GM12873 (cell line): Measurements from ENCODE around the gene DUSP1.

ENCODE experiments used
- TF ChIP-seq, protein P1 (sequence below): IDR thresholded peaks from 2 replicates; pipeline ENCODE4 v1.5.1; 2012; ENCODE audit warnings: low read depth, mild to moderate bottlenecking, moderate library complexity, low read length, control low read depth; ENCODE audit not compliant: insufficient read depth; ENCODE audit errors: missing control alignments

DUSP1 gene

DNA sequence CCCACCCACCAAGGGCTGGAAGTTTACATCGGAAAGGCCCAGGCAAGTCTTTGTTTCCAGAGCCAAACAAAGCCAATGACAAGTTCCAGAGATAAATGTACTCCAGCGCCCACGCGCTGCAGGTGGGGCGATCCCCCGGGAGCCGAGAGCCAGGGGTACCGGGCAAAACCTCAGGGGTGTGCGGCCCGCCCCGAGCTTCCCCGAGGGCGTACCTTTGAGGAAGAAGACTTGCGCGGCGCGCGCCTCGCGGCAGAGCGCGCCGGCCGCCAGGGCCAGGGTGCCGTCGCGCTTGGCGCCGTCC is 671 bp downstream of the DUSP1 start:
- TF ChIP-seq, protein P1, sequence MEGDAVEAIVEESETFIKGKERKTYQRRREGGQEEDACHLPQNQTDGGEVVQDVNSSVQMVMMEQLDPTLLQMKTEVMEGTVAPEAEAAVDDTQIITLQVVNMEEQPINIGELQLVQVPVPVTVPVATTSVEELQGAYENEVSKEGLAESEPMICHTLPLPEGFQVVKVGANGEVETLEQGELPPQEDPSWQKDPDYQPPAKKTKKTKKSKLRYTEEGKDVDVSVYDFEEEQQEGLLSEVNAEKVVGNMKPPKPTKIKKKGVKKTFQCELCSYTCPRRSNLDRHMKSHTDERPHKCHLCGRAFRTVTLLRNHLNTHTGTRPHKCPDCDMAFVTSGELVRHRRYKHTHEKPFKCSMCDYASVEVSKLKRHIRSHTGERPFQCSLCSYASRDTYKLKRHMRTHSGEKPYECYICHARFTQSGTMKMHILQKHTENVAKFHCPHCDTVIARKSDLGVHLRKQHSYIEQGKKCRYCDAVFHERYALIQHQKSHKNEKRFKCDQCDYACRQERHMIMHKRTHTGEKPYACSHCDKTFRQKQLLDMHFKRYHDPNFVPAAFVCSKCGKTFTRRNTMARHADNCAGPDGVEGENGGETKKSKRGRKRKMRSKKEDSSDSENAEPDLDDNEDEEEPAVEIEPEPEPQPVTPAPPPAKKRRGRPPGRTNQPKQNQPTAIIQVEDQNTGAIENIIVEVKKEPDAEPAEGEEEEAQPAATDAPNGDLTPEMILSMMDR: no peak

DNA sequence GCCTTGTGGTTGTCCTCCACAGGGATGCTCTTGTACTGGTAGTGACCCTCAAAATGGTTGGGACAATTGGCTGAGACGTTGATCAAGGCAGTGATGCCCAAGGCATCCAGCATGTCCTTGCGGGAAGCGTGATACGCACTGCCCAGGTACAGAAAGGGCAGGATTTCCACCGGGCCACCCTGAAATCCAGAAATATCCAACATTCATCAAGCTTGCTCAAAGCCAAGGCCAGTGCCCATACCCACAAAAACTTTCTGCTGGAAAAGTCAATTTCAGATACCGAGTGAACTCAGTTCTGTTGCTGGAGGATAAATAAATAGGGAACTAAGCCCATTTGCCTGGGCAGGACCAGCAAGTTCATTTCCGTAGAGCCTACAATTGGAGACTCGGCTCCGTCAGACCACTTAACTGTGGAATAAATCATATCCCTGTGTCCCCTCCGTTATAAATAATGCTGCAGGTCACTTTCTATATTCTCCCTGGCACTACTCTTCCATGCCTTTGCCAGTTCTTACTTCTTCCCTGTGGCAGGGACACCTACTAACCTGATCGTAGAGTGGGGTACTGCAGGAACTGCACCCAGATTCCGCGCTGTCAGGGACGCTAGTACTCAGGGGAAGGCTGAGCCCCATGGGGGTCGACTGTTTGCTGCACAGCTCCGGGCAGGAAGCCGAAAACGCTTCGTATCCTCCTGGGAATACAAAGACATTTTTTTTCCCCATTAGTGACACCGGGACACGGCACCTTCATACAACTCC is 1.2 kb downstream of the DUSP1 start:
- TF ChIP-seq, protein P1: no peak

DNA sequence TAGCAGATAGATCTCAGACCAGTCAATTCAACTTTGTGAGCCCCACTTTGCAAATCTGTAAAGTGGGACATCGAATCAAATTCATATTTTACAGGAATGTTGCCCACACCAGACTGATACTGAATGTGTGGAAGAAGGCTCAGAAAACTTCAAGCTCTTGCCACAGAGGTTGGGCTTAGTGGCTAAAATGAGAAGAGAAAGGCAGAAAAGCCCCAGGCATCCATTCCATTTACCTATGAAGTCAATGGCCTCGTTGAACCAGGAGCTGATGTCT is 1.7 kb downstream of the DUSP1 start:
- TF ChIP-seq, protein P1: no peak

DNA sequence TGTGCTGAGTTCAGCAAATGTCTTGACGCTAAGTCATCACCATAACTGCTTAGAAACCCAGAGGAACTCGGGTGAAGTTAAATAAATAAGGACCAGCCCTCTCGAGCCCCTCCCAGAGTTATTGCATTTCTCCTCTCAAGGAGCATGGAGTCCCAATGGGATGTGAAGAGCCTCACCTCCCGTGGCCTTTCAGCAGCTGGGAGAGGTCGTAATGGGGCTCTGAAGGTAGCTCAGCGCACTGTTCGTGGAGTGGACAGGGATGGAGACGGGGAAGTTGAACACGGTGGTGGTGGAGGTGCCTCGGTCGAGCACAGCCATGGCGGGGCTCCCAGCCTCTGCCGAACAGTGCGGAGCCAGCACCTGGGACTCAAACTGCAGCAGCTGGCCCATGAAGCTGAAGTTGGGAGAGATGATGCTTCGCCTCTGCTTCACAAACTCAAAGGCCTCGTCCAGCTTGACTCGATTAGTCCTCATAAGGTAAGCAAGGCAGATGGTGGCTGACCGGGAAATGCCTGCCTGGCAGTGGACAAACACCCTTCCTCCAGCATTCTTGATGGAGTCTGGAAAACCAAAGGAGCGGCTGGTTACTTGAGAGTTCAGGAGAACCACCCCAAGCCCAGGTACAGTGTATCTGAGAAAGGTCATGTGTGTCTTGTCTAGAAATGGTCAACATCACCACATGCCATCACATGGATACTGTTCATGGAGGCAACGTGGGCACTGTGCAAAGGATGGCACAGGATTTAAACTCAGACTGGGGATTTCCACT is 2.2 kb downstream of the DUSP1 start:
- TF ChIP-seq, protein P1: no peak

DNA sequence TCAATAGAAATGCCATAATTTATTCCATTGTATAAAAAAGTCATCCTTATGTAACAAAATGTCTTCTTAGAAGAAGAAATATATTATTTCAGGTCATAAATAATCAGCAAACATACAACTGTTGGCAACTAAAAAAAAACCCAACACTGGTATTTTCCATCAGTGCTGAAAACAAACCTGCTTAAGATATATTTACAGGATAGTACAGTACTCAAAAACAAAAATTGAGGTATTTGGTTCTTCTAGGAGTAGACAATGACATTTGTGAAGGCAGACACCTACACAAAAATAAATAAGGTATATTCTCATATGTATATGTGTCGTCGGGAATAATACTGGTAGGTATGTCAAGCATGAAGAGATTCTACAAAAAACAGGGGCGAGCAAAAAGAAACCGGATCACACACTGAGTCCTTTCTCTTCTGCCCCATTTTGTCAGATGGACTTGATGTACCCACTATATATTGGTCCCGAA is 2.9 kb downstream of the DUSP1 start:
- TF ChIP-seq, protein P1: no peak

DNA sequence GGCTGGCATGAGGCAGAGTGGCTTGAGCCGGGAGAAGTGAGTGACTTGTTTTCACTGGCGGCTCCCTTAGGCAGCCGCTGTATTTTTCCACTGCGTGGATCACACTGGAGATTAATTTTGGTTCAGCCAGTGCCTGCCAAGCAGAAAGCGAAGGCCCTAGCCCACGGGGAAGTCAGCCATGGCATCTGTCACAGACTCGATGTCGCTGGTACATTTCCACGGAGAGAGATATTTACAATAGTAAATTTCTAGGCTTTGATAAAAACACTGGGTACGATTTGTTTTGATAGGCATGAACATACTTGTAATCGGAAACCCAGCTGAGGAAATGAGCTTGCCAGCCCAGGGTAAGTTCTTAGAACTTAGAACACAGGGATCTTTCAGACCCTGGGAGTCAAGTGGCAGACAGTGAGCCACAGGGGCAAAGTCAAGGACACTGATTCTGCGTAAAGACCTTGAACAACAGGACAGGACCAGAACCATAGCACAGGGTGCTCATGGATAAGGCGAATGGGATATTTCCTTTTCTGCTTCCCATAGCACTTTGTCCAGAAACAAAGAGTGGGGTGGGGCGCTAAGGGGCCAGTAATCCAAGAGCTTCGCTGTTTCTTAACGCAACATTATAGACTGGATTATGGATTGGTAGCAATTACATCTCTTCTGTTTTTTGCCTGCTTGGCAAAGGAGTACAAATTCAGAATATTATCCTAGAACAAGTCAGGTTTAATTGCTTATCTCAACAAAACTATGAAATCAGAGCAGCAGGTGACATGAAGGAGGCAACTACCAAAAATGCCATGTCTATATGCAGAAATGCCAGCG is 4.5 kb downstream of the DUSP1 start:
- TF ChIP-seq, protein P1: no peak

DNA sequence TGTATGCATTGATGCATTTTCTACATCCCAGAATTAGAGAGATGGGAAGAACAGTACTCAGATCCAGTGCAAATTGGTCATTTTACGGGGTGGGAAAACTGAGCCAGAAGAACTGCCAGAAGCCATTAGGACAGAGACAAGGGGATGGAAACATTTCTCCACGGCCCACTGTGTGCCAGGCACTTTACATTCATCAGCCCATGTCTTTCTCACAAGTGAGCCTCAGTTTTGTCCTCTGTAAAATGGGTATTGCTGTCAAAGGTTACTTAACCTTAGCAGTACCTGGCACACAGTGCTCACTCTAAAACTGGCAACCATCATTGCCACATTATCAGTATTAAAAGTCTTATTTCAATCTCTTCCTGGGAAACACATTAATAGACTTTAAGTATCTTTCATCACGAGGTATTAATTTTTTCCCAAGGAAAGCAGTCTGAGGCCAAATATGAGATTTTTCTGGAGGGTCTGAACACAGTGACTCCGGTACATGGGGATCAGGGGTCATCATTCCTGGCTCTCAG is 5.2 kb downstream of the DUSP1 start:
- TF ChIP-seq, protein P1: no peak
